Mucosa of stomach (tissue), 1 donor: ENCODE measurements around the gene FARP2.
"Not testable (repeated sequence)": the region's sequence is repeated elsewhere in the genome, so short reads cannot be mapped to it uniquely, and the experiment has no call there.

Experiments used
- H3K27me3 ChIP-seq: one replicate; pipeline ENCODE4 v1.7.0; 2013; ENCODE audit warnings: mild to moderate bottlenecking, low read length; ENCODE audit not compliant: control insufficient read depth, insufficient read depth
- H3K36me3 ChIP-seq: one replicate; pipeline ENCODE4 v1.7.0; 2013; ENCODE audit warnings: low read length; ENCODE audit not compliant: control insufficient read depth, insufficient read depth
- H3K4me1 ChIP-seq: one replicate; pipeline ENCODE4 v1.7.0; 2013; ENCODE audit warnings: mild to moderate bottlenecking, low read length; ENCODE audit not compliant: control insufficient read depth, insufficient read depth
- H3K4me3 ChIP-seq: one replicate; pipeline ENCODE4 v1.7.0; 2013; ENCODE audit warnings: low read length
- H3K9ac ChIP-seq: one replicate; pipeline ENCODE4 v1.7.0; 2013; ENCODE audit warnings: mild to moderate bottlenecking, low read length, moderate library complexity
- H3K9me3 ChIP-seq: one replicate; pipeline ENCODE4 v1.7.0; 2013; ENCODE audit warnings: mild to moderate bottlenecking, low read length, moderate library complexity; ENCODE audit not compliant: control insufficient read depth
- donor health status: Pancreatic carcinoma.

FARP2 gene

DNA sequence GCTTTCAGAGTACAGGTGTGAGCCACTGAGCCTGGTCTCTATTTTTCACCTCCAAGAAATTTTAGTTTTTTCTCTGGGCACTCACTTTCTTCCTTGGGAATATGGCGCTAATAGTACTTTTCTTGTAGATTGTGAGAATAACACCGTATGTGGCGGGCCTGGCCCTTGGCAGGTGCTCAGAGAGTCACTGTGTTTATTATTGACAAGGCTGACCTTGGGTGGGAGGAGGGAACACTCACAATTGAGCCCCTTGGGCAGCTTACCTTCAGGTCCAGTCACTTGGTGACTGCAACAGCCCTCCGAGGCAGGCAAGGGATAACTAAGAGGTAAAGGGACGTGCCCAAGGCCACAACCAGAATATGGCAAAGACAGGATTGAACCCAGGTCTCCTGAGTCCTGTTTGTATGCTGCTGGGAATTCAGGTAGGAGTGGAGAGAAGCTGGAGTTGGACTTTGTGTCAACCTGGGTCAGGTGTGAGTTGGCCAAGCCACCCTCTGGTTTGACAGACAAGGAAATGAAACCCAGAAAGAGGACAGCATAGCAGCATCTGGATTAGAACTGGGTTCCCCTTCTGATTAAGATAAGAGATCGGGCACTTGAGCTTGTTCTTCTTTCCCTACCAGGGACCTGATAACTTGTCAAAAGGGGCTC, 155.1 kb downstream of the FARP2 start:
- H3K9me3 ChIP-seq = no peaks in the 10 kb centered on the region
- no peaks in the 10 kb centered on the region for H3K27me3 ChIP-seq
- H3K4me3 ChIP-seq = no peak overlapping the region
- H3K9ac ChIP-seq = no peak overlapping the region
- peaks cover 21% of the 10 kb centered on the region for H3K4me1 ChIP-seq
- H3K36me3 ChIP-seq = no peaks in the 10 kb centered on the region

DNA sequence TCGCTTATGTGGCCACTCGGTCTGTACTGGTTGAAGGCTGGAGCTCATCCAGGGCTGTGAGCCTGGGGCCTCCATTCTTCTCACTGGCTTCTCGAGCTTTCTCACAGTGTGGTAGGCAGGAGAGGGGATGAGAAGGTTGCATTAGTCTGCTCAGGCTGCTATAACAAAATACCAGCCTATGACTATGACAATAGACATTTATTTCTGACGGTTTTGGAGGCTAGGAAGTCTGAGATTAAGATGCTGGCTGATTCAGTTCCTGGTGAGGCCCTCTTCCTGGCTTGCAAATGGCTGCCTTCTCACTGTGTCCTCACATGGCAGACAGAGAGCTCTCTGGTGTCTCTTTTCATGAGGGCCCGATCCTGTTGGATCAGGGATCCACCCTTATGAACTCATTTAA, 158.5 kb downstream of the FARP2 start:
- Histone ChIP-seq H3K27me3 (no peaks in the 10 kb centered on the region), H3K9ac (no peak overlapping the region), H3K4me1 (peaks cover 2% of the 10 kb centered on the region), H3K4me3 (no peak overlapping the region), H3K36me3 (no peaks in the 10 kb centered on the region), H3K9me3 (no peaks in the 10 kb centered on the region)

DNA sequence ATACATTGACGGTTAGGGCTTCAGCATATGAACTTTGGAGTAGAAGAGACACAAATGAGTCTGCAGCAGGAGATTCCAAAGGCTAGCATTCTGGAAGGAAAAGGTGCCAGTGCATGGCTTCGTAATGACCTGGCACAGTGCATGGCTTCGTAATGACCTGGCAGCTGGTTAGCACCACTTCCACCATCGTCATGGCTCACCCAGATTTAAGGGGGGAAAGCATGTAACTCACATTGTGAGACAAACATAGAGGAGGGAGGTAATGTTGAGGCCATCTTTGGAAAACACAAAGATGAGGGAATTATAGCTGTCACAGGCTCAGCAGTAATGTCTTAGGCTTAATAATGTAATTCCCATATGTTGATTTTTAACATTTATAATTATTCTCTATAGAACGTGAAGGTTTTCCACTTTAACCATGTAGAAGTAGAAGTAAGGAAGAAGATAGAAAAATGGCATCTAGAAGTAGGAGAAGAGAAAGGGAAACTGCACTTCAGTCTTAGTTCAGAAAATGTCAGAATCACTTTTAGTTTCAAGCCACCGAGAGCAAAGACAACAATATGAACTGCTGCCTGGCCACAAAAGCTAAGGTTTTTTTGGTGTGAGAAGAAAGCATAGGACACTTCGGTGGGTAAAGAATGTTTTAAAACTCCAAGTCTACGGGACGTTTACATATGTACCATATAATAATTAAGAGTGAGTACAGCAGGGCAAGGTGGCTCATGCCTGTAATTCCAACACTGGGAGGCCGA, 159.1 kb downstream of the FARP2 start:
- Histone ChIP-seq H3K9ac (no peak overlapping the region), H3K9me3 (no peaks in the 10 kb centered on the region), H3K36me3 (no peaks in the 10 kb centered on the region), H3K27me3 (no peaks in the 10 kb centered on the region), H3K4me3 (no peak overlapping the region), H3K4me1 (no peaks in the 10 kb centered on the region)

DNA sequence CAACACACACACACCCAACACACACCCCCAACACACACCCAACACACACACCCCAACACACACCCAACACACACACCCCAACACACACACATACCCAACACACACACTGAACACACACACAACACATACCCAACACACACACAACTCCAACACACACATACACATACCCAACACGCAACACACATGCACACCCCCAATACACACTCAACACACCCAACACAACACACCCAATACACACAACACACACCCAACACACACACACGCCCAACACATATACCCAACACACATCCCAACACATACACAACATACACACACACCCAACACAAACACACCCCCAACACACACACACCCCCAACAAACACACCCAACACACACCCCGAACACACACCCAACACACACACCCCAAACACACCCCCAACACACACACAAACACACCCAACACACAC, 160.5 kb downstream of the FARP2 start:
- H3K4me1 ChIP-seq = no peaks in the 10 kb centered on the region
- no peaks in the 10 kb centered on the region for H3K9me3 ChIP-seq
- H3K27me3 ChIP-seq = no peaks in the 10 kb centered on the region
- H3K36me3 ChIP-seq = no peaks in the 10 kb centered on the region
- no peak overlapping the region for H3K4me3 ChIP-seq
- H3K9ac ChIP-seq = no peak overlapping the region

DNA sequence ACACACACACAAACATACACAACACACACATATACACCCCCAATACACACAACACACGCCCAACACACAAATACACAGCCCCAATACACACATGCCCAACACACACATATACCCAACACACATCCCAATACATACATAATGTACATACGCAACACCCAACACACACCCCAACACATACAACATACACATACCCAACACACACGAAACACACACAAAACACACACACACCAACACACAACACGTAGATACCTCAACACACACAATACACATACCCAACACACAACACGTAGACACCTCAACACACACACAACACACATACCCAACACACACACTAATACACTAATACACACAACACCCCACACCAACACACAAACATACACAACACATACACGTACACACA, 161.2 kb downstream of the FARP2 start:
- H3K4me1 ChIP-seq = no peaks in the 10 kb centered on the region
- H3K9me3 ChIP-seq = no peaks in the 10 kb centered on the region
- H3K27me3 ChIP-seq = no peaks in the 10 kb centered on the region
- H3K4me3 ChIP-seq = no peak overlapping the region
- H3K36me3 ChIP-seq = no peaks in the 10 kb centered on the region
- no peak overlapping the region for H3K9ac ChIP-seq

DNA sequence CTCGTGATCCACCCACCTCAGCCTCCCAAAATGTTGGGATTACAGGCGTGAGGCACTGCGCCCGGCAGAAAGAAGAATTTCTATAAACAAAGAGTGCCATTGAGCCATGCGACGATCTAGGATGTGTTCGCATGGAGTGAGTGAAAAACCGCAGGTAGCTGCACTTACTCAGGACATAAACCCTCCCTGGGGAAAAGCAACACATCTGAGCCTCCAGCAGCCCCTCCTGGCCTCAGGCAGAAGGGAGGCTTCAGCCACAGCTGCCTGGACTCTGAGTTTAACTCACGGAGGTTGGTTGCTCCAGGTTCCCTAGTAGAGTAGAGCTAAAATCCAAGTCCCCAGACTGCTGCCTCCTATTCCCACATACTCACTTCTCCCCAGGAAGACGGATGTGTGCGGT, 163.6 kb downstream of the FARP2 start:
- Histone ChIP-seq H3K9ac (no peak overlapping the region), H3K36me3 (no peaks in the 10 kb centered on the region), H3K9me3 (no peaks in the 10 kb centered on the region), H3K4me1 (no peaks in the 10 kb centered on the region), H3K4me3 (no peak overlapping the region), H3K27me3 (no peaks in the 10 kb centered on the region)

DNA sequence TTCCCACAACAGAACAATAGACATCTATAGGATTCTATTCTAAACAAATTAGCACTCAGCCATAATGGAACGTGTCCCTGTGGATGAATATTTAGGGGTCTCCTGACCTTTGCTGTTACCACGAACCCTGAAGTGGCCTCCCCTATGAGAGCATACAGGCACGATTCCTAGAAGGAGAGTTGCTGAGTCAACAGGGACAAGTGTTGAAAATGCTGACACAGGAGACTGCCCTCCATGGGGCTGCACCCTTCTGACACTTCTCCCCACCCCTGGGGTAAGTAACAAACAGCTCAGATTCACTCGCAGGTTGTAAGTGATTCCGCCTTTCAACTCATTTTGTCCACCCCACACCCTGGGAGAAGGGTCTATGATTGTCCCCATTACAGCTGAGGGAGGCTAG, 166.4 kb downstream of the FARP2 start:
- Histone ChIP-seq H3K36me3 (no peaks in the 10 kb centered on the region), H3K4me3 (no peak overlapping the region), H3K4me1 (no peaks in the 10 kb centered on the region), H3K9me3 (no peaks in the 10 kb centered on the region), H3K27me3 (no peaks in the 10 kb centered on the region), H3K9ac (no peak overlapping the region)

DNA sequence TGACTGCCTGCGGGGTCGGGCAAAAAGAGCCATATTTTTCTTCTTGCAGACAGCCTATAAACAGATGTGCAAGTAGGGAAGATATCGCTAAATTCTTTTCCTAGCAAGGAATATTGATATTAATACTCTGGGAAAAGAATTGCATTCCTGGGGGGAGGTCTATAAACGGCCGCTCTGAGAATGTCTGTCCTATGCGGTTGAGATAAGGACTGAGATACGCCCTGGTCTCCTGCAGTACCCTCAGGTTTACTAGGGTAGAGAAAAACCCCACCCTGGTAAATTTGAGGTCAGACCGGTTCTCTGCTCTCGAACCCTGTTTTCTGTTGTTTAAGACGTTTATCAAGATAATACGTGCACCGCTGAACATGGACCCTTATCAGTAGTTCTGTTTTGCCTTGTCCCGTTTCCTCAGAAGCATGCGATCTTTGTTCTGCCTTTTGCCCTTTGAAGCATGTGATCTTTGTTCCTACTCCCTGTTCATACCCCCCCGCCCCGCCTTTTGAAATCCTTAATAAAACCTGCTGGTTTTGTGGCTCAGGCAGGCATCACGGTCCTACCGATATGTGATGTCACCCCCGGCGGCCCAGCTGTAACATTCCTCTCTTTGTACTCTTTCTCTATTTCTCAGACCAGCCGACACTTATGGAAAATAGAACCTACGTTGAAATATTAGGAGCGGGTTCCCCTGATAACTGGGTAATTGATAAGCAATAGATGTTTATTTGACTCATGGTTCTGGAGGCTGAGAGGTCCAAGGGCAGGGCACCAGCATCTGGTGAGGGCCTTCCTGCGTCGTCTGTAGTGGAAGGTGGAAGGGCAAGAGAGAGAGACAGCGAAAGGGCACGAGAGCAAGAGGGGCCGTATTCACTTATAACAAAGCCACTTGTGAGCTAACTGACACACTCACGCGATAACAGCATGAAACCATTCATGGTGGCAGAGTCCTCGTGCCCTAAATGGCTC, 170.0 kb downstream of the FARP2 start:
- not testable (repeated sequence) for H3K9me3 ChIP-seq, H3K4me3 ChIP-seq, H3K4me1 ChIP-seq, H3K27me3 ChIP-seq, H3K36me3 ChIP-seq, H3K9ac ChIP-seq

DNA sequence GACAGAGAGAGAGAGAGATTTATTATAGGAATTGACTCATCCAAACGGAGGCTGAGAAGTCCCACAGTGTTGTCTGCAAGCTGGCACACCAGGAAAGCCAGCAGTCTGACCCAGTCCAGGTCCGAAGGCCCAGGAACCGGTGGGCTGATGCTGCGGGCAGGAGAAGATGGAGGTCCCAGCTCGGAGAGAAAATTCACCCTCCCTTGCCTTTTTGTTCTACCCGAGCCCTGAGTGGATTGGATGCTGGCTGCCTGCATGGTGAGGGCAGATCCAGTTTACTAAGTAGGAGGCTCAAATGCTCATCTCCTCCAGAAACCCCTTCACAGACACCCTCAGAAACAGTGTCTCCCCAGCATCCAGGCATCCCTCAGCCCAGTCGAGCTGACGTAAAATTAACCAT, 174.5 kb downstream of the FARP2 start:
- Histone ChIP-seq H3K27me3 (peaks cover 10% of the 10 kb centered on the region), H3K4me1 (no peaks in the 10 kb centered on the region), H3K9me3 (no peaks in the 10 kb centered on the region), H3K9ac (no peak overlapping the region), H3K4me3 (no peak overlapping the region), H3K36me3 (no peaks in the 10 kb centered on the region)

DNA sequence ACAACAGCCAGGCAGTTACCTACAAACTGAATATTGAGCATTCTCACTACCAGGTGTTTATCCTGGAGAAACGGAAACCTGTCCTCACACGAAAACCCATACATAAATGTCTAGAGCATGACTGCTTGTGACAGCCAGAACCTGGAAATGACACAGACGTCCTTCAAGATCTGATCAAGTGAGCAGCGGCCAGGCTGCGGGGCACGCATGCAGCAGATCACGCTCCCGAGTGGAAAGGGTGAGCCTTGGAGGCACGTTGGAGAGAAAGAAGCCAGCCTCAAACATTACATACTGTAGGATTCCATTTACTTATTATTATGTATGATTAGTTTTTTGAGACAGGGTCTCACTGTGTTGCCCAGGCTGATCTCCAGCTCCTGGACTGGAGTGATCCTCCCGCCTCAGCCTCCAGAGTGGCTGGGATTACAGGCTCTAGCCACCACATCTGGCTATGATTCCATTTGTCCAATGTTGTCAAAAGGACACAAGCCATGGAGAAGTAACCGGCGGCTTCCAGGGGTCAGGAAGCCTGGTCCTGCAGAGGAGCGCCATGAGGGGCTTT, 175.2 kb downstream of the FARP2 start:
- no peaks in the 10 kb centered on the region for H3K9me3 ChIP-seq
- no peak overlapping the region for H3K9ac ChIP-seq

DNA sequence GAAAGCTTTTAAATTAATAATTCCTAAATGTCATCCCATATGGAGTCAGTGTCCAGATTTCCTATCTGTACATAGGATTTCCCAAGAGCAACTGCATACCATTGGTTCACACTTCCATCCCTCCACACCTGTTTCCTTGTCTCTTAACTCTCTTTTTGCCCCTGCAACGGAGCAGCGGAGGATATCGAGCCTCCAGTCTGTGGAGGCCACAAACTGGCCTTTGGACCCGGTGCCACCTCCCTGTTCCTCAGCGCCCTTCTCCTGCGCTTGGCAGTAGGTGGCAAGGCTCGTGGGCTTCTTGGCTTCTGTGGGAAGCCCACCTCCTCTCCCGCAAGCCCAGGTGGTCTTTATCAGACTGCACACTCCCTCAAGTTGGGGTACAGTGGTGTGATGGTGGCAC, 176.1 kb downstream of the FARP2 start:
- H3K9ac ChIP-seq = no peak overlapping the region
- no peak overlapping the region for H3K4me3 ChIP-seq
- H3K4me1 ChIP-seq = no peaks in the 10 kb centered on the region
- no peaks in the 10 kb centered on the region for H3K36me3 ChIP-seq
- H3K27me3 ChIP-seq = peaks cover 17% of the 10 kb centered on the region
- no peaks in the 10 kb centered on the region for H3K9me3 ChIP-seq

More for the DNA sequence above, 175.2 kb downstream of the FARP2 start:
- no peaks in the 10 kb centered on the region for H3K36me3 ChIP-seq
- peaks cover 14% of the 10 kb centered on the region for H3K27me3 ChIP-seq
- H3K4me1 ChIP-seq = no peaks in the 10 kb centered on the region
- no peak overlapping the region for H3K4me3 ChIP-seq
